K562 (cell line): ENCODE measurements around the gene GPRIN1. TPM values are rescaled to one million over a fixed set of nuclear protein-coding genes. Genes with fewer than 3 reads are reported as not detected.

Experiments used
- BHLHE40 ChIP-seq: IDR thresholded peaks from 2 replicates; pipeline ENCODE4 v1.6.1; 2011; ENCODE audit warnings: low read length, improper control_type of control experiment
- JUN ChIP-seq, 2 experiments: sonication (generic) in 1 of 2; formaldehyde crosslinking in 1 of 2; IDR thresholded peaks; 2 replicates each; pipeline versions ENCODE4 v1.6.1 to v1.8.0; 2012 to 2022; ENCODE audit warnings: borderline replicate concordance in 2 of 2, mild to moderate bottlenecking in 2 of 2, improper control_type of control experiment in 1 of 2, low read depth in 1 of 2, low read length in 1 of 2, missing genetic modification reagents in 1 of 2
- RAD21 ChIP-seq, 2 experiments: fragments of 250-450 bp in 1 of 2; fragments of 450-650 bp in 1 of 2; sonication (Bioruptor Pico) in 1 of 2; formaldehyde crosslinking in 1 of 2; IDR thresholded peaks in 1 of 2; conservative IDR thresholded peaks in 1 of 2; 2 replicates each; pipeline versions ENCODE4 v1.4.0 to v1.8.0; 2020 to 2022; ENCODE audit warnings: mild to moderate bottlenecking in 2 of 2, moderate library complexity in 1 of 2
- RBM22 ChIP-seq: fragments of 200-400 bp; formaldehyde crosslinking; IDR thresholded peaks from 2 replicates; pipeline ENCODE4 v1.6.1; 2018; ENCODE audit warnings: low read length, low read depth; ENCODE audit not compliant: poor library complexity, severe bottlenecking
- SRSF1 ChIP-seq: fragments of 200-400 bp; formaldehyde crosslinking; IDR thresholded peaks from 2 replicates; pipeline ENCODE4 v1.6.1; 2017; ENCODE audit warnings: mild to moderate bottlenecking, low read depth, low read length, moderate library complexity
- ZNF696 ChIP-seq: fragments of 250-450 bp; sonication (Bioruptor Pico); conservative IDR thresholded peaks from 2 replicates; pipeline ENCODE4 v1.4.0; 2020; ENCODE audit warnings: mild to moderate bottlenecking, moderate library complexity
- polyA plus RNA-seq, 8 experiments: library from polyadenylated mRNA; depleted of rRNA in 4 of 8; stranded (reverse) in 5 of 8; unstranded in 3 of 8; fragments of >200 nt; fragmentation: Nextera tagmentation in 2 of 8; fragmentation: Illumina TruSeq in 1 of 8; extraction: Ambion mirVana in 2 of 8; extraction: Trizol in 1 of 8; gene quantifications; 2 replicates each; pipeline versions ENCODE4 v1.2.1 to v1.2.3, GENCODE V29; 2011 to 2014; ENCODE audit warnings: inconsistent platforms in 1 of 8, missing spikeins in 1 of 8
- total RNA-seq, 7 experiments: library from RNA; depleted of rRNA in 6 of 7; stranded (reverse); fragments of >200 nt in 6 of 7; fragmentation: Illumina TruSeq in 2 of 7; extraction: Trizol in 2 of 7; gene quantifications; 2 replicates each; pipeline versions ENCODE4 v1.2.1 to v1.2.3, GENCODE V29; 2011 to 2021; ENCODE audit warnings: low replicate concordance in 1 of 7
- TF ChIP-seq, protein P1 (sequence below): sonication (generic); formaldehyde crosslinking; IDR thresholded peaks from 2 replicates; pipeline ENCODE4 v1.8.0; 2022; ENCODE audit warnings: mild to moderate bottlenecking, missing genetic modification reagents
- TF ChIP-seq, protein P2 (sequence below), 2 experiments: IDR thresholded peaks; 2 replicates each; pipeline ENCODE4 v1.6.1; 2011; ENCODE audit warnings: borderline replicate concordance in 1 of 2, control low read depth in 1 of 2, low read depth in 1 of 2, low read length in 1 of 2, mild to moderate bottlenecking in 1 of 2, mixed read lengths in 1 of 2, moderate library complexity in 1 of 2; ENCODE audit not compliant: insufficient read depth in 1 of 2, insufficient read length in 1 of 2, poor library complexity in 1 of 2, severe bottlenecking in 1 of 2; ENCODE audit errors: extremely low read depth in 1 of 2
- TF ChIP-seq, protein P3 (sequence below): sonication (generic); formaldehyde crosslinking; IDR thresholded peaks from 2 replicates; pipeline ENCODE4 v1.9.0; 2022; ENCODE audit warnings: mild to moderate bottlenecking, missing genetic modification reagents
- TF ChIP-seq, protein P4 (sequence below): fragments of 250-450 bp; sonication (Bioruptor Pico); IDR thresholded peaks from 2 replicates; pipeline ENCODE4 v1.9.0; 2021; ENCODE audit warnings: mild to moderate bottlenecking

GPRIN1 gene
- total and polyA plus RNA-seq, 9 of the 15 experiments (the other 6 are each of a cell fraction or from before 2014, with no cell fraction given): 0.15 to 11.6 (median 4.4) TPM

DNA sequence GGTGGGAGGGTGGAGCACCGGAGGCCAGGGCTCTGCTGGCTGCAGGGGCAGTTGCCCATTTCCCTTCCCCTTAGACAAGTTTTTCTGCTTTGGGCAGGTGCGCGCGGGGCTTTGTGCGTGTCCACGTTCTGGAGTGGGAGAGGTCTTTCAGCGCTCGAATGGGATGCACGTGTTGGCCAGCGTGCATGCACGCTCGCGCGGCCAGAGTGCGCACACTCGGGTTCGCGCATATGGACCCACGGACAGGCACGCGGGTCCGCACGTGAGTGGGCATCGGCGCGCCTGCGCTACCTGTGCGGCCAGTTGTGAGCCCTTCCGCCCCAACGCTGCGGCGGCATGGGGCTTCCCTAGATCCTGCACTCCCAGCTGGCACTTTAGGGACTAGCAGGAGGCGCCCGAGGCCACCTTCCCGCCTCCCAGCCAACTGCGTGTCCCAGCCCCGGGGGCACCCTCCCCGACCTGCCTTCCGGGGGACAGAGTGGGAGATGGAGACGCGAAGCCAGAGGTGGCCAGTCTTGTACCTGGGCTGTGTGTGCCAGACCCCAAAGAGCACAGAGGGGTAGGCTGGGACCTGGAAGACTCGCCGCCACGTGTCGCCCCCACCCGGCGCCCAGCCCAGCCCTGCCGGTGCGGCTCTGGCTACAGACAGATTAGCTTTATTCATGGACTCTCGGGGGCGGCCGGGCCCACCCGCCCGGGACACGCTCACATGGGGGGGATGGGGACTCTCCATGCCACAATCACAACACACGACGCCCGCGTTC lies 9.8 kb upstream of the GPRIN1 start (continued):
- TF ChIP-seq JUN (IDR thresholded peaks at IDR 0.05; ENCODE audit: borderline replicate concordance, low read depth, low read length): no peak
- TF ChIP-seq JUN (CRISPR knock-in tag; IDR thresholded peaks at IDR 0.05; ENCODE audit: borderline replicate concordance): peak; percentile 59; the same call in 1 of the 2 replicates
- TF ChIP-seq, protein P1, sequence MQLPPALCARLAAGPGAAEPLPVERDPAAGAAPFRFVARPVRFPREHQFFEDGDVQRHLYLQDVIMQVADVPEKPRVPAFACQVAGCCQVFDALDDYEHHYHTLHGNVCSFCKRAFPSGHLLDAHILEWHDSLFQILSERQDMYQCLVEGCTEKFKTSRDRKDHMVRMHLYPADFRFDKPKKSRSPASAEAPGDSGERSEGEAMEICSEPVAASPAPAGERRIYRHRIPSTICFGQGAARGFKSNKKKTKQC (CRISPR knock-in tag): peak; percentile 67; the same call in 1 of the 2 replicates
- TF ChIP-seq ZNF696 (CRISPR knock-in tag): no peak
- TF ChIP-seq, protein P2, sequence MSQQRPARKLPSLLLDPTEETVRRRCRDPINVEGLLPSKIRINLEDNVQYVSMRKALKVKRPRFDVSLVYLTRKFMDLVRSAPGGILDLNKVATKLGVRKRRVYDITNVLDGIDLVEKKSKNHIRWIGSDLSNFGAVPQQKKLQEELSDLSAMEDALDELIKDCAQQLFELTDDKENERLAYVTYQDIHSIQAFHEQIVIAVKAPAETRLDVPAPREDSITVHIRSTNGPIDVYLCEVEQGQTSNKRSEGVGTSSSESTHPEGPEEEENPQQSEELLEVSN (IDR thresholded peaks at IDR 0.05; ENCODE audit: borderline replicate concordance in 1 of 2, extremely low read depth in 1 of 2, insufficient read depth in 1 of 2, insufficient read length in 1 of 2, low read depth in 1 of 2, low read length in 1 of 2, poor library complexity in 1 of 2, severe bottlenecking in 1 of 2): peak; percentile 17 to 87
- TF ChIP-seq BHLHE40: peak; percentile 8; the same call in 1 of the 2 replicates
- TF ChIP-seq, protein P3, sequence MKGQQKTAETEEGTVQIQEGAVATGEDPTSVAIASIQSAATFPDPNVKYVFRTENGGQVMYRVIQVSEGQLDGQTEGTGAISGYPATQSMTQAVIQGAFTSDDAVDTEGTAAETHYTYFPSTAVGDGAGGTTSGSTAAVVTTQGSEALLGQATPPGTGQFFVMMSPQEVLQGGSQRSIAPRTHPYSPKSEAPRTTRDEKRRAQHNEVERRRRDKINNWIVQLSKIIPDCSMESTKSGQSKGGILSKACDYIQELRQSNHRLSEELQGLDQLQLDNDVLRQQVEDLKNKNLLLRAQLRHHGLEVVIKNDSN: peak; percentile 18; the same call in 1 of the 2 replicates
- no peak for TF ChIP-seq SRSF1
- TF ChIP-seq RBM22: no peak
- no peak for TF ChIP-seq RAD21 (CRISPR knock-in tag; conservative IDR thresholded peaks at IDR 0.05 in 1 of 2, IDR thresholded peaks at IDR 0.05 in 1 of 2)
- TF ChIP-seq, protein P4, sequence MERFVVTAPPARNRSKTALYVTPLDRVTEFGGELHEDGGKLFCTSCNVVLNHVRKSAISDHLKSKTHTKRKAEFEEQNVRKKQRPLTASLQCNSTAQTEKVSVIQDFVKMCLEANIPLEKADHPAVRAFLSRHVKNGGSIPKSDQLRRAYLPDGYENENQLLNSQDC (CRISPR knock-in tag): no peak
- TF ChIP-seq, all 486 proteins: peak for 20
